Measurements from ENCODE around the gene PLAGL1.

GRCh38 chr6:144055121-144055931 lies 47.3 kb upstream of the PLAGL1 start:
- TF ChIP-seq CTCF (IDR thresholded peaks at IDR 0.05) (no peak), POLR2A (IDR thresholded peaks at IDR 0.05) (no peak)
